IMR-90 (cell line): ENCODE results near the gene ARHGAP21.

ENCODE experiments used
- CEBPB ChIP-seq: IDR thresholded peaks from 2 replicates; pipeline ENCODE4 v1.6.1; 2012; ENCODE audit warnings: low read depth, low read length, improper control_type of control experiment
- POLR2A ChIP-seq: IDR thresholded peaks from 2 replicates; pipeline ENCODE4 v1.6.1; 2012; ENCODE audit warnings: mild to moderate bottlenecking, low read depth, low read length
- RAD21 ChIP-seq: IDR thresholded peaks from 2 replicates; pipeline ENCODE4 v1.6.1; 2012; ENCODE audit warnings: low read length, improper control_type of control experiment
- TF ChIP-seq, protein P1 (sequence below): conservative IDR thresholded peaks from 2 replicates; pipeline ENCODE4 v1.5.1; 2012; ENCODE audit warnings: mild to moderate bottlenecking, low read depth, low read length, improper control_type of control experiment

DNA sequence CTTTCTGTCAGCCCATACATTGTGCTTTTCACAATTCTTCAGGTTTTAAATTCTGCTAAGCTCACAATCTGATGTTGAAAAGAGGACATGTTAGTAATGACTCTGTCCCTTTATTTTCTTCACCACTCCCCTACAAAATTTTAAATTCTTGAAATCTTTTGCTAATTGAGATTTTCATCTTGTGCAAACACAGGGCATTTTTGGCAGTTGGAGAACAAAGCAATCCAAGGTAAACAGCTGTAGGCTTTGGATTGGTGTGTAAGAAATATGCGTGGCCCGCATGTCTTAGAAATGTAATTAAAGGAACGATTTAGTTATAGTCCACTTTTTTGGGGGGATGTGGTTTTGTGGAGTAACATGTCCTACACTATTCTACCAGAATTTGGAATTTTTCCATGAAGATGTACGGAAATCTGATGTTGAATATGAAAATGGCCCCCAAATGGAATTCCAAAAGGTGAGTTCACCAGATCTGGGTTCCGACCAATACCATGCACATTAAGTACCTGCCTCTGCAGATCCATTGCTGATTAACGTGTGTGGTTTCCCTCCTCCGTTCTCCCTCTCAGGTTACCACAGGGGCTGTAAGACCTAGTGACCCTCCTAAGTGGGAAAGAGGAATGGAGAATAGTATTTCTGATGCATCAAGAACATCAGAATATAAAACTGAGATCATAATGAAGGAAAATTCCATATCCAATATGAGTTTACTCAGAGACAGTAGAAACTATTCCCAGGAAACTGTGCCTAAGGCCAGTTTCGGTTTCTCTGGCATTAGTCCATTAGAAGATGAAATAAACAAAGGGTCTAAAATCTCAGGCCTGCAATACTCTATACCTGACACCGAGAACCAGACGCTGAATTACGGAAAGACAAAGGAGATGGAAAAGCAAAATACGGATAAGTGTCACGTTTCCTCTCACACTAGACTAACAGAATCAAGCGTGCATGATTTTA lies 181.1 kb downstream of the ARHGAP21 start:
- TF ChIP-seq, protein P1, sequence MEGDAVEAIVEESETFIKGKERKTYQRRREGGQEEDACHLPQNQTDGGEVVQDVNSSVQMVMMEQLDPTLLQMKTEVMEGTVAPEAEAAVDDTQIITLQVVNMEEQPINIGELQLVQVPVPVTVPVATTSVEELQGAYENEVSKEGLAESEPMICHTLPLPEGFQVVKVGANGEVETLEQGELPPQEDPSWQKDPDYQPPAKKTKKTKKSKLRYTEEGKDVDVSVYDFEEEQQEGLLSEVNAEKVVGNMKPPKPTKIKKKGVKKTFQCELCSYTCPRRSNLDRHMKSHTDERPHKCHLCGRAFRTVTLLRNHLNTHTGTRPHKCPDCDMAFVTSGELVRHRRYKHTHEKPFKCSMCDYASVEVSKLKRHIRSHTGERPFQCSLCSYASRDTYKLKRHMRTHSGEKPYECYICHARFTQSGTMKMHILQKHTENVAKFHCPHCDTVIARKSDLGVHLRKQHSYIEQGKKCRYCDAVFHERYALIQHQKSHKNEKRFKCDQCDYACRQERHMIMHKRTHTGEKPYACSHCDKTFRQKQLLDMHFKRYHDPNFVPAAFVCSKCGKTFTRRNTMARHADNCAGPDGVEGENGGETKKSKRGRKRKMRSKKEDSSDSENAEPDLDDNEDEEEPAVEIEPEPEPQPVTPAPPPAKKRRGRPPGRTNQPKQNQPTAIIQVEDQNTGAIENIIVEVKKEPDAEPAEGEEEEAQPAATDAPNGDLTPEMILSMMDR = no peak
- TF ChIP-seq POLR2A = no peak
- TF ChIP-seq RAD21 = no peak
- TF ChIP-seq CEBPB = no peak
